GM12874 (cell line): ENCODE measurements around the gene ASS1.

Source experiments
- CTCF ChIP-seq: IDR thresholded peaks from 2 replicates; pipeline ENCODE4 v1.5.1; 2011; ENCODE audit warnings: low read depth, mild to moderate bottlenecking, control low read depth, low read length, moderate library complexity; ENCODE audit not compliant: insufficient read depth

The ASS1 gene

GRCh38 chr9:130499804-130500263, 55.1 kb downstream of the ASS1 start:
- TF ChIP-seq CTCF = no peak

GRCh38 chr9:130500340-130501180, 55.8 kb downstream of the ASS1 start:
- TF ChIP-seq CTCF = no peak

GRCh38 chr9:130501639-130502038, 56.9 kb downstream of the ASS1 start:
- TF ChIP-seq CTCF = no peak

GRCh38 chr9:130508218-130508617, 63.5 kb downstream of the ASS1 start:
- no peak for TF ChIP-seq CTCF

GRCh38 chr9:130512199-130512598, 67.4 kb downstream of the ASS1 start:
- no peak for TF ChIP-seq CTCF

- TF ChIP-seq CTCF = no peak
Measured at GRCh38 chr9:130513078-130513477, 68.3 kb downstream of the ASS1 start.

GRCh38 chr9:130518233-130518632, 73.5 kb downstream of the ASS1 start:
- TF ChIP-seq CTCF = no peak
